HG03558 (cell line): Measurements from ENCODE around the gene SPDYE16.
"Not testable (repeated sequence)": the region's sequence is repeated elsewhere in the genome, so short reads cannot be mapped to it uniquely, and the experiment has no call there.

Experiments
- ATAC-seq: cut with Tn5 transposase; IDR thresholded peaks from one replicate; pipeline ENCODE4 v1.9.1; 2021; ENCODE audit warnings: moderate number of reproducible peaks; ENCODE audit not compliant: unreplicated experiment; ENCODE audit errors: extremely low read depth

SPDYE16 gene

DNA sequence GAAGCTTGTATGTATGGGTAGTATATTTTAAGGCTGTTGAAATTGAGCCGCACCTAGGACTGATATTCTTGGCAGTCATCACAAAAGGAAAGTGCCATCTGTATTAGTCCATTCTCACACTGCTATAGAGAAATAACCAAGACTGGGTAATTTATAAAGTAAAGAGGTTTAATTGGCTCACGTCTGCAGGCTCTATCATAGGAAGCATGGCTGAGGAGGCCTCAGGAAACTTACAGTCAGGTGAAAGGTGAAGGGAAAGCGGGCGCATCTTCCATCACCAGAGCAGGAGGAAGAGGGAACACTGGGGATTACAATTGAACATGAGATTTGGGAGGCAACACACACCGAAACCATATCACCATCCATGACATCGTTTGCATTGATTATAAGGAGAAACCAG, 8.9 kb upstream of the SPDYE16 start:
- ATAC-seq, result not testable (repeated sequence)

DNA sequence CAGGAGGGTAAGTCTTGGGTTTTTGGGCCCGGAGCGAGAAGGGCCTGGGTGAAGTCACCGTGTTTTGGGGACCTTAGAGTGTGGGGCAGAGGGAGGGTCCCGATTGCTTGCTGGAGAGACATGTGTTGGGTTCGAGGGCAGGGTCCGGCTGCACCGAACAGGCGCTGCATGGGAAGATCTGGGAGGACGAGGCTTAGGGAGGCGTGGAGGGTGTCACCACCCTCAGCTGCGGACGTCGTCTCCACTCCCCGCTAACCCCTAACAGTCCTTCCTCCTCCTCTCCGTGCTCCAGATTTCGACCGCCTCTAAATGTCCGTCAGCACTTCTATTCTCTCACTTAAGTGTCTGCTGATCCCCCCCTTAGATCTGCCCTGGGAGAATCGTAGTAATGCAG, 6.8 kb upstream of the SPDYE16 start:
- ATAC-seq, result not testable (repeated sequence)

DNA sequence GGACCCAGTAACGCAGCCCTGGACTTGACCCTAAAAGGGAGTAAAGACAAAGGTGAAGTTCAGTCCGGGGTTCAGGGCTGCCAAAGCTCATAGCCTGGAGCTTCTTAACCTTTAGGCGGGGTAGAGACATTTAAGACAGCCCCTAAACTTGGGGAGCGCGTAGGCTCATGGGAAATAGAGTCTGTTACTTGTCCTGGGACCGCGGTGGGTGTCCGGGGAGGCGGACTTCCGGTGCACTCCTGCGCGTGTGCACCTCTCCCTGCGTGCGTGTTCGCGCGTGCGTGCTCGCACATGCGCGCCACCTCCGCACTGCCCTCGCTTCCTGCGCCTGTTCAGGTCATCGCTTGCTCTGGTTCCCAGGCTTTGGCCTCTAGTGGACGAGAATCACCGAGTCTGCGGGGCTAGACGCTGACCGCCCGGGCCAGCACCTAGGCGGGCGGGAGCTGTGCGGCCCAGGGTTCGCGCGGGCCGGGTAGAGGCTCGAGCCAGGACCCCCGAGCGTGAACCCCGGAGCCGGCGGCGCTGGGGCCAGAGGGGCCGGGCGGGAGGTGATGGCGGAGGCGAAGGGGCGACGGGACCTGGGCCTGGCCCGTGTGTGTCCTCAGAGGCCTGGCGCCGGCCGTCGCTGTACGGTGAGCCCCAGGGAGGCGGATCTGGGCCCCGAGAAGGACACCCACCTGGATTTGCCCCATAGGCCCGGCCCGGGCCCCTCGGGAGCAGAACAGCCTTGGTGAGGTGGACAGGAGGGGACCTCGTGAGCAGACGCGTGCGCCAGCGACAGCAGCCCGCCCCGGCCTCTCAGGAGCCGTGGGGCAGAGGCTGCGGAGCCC, 6.1 kb upstream of the SPDYE16 start:
- ATAC-seq, result peak; percentile 99

DNA sequence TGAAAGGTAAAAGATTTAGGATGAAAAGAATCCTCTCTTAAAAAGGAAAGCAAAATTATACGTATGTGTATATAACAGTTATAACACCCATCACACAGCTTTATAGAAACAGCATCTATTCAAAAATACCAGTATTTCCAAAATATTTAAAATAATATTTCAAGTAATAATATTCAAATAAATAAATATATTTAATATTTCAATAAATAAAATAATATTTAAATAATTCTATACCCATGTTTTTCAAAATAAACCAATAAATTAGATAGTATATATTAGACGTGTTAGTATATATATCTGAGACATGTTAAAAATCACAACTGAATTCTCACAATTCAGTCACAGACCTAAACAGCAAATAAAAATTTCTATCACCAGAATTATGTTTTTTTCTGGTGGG, 11.5 kb downstream of the SPDYE16 start:
- ATAC-seq, result not testable (repeated sequence)

DNA sequence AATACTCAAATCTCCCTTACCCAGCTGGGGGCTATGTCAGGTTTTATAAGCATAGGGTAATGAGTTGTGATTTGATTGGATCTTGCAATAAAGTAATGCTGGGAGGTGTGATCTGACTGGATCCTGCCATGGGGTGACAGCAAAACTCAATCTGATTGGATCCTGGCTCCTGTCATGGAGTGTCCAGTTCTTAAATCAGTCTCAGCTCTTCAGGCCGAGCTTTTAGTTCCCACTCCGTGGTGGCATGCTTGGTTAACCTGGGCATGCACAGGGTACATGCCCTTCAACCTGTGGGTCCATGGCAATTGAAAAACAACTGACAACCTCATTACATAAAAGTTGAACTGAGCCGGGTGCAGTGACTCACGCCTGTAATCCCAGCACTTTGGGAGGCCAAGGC, 16.9 kb downstream of the SPDYE16 start:
- ATAC-seq, result not testable (repeated sequence)

DNA sequence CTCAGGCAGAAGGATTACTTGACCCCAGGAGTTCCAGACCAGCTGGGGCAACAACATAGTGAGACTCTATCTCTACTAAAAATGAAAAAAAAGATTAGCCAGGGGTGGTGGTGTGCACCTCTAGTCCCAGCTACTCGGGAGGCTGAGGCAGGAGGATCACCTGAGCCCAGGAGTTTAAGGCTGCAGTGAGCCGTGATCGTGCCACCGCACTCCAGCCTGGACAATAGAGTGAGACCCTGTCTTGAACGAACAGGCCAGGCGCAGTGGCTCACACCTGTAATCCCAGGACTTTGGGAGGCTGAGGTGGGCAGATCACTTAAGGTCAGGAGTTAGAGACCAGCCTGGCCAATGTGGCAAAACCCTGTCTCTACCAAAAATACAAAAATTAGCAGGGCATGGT, 26.2 kb downstream of the SPDYE16 start:
- ATAC-seq, result not testable (repeated sequence)

DNA sequence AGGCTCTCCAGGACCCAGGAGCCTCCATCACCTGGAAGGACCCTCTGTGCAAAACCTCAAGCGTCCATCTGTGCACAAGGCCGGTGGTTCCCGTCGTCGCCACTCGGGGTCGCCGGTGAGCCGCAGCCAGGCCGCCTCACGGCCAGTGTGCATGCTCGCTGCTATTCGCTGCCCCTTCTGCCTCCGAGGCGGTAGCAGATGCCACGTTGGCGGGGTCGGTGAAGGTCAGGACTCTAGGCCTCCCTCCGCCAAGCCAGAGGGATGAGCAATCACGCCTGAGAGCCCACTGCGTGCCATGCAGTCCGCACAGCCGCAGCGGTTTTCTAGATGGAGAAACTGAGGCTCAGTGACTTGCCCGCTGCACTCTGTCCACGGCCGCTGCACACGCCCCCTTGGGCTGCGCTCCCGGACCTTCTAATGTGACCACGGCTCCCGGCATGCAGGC, 27.1 kb downstream of the SPDYE16 start:
- ATAC-seq, result no peak

DNA sequence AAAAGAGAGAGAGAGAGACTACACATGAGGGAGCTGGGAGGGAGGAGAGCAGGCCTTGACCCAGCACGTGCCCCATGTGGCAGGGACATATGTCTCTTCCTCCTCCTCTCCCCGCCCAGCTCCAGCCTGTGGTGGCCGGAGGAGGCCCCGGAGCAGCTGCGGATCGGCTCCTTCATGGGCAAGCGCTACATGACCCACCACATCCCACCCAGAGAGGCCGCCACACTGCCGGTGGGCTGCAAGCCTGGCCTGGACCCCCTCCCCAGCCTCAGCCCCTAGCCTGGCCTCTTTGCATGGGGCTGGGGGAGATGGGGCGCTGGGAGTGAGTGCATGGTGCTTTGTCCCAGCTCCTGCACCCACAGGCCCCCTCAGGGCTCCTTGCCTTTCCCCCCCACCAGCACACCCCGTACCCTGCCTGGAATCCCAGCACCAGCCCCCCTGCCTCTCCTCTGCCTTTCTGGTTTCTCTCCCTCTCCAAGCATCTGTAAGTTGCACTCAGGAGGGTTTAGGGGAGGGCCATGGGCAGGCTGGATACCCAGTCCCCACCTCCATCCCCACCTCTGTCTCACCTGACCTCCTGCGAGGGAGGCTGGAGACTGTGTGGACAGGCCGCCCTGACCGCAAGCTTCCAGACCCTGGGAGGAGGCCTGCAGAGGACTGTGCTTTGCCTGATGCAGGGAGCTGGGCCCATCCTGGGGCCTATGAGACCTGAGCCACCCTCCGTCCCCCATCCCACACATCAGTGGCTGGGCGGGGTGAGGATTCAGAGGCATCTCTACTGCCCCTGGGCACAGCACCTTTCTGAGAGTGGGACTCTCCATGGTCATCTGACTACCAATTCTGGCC, 27.9 kb downstream of the SPDYE16 start:
- no peak for ATAC-seq

DNA sequence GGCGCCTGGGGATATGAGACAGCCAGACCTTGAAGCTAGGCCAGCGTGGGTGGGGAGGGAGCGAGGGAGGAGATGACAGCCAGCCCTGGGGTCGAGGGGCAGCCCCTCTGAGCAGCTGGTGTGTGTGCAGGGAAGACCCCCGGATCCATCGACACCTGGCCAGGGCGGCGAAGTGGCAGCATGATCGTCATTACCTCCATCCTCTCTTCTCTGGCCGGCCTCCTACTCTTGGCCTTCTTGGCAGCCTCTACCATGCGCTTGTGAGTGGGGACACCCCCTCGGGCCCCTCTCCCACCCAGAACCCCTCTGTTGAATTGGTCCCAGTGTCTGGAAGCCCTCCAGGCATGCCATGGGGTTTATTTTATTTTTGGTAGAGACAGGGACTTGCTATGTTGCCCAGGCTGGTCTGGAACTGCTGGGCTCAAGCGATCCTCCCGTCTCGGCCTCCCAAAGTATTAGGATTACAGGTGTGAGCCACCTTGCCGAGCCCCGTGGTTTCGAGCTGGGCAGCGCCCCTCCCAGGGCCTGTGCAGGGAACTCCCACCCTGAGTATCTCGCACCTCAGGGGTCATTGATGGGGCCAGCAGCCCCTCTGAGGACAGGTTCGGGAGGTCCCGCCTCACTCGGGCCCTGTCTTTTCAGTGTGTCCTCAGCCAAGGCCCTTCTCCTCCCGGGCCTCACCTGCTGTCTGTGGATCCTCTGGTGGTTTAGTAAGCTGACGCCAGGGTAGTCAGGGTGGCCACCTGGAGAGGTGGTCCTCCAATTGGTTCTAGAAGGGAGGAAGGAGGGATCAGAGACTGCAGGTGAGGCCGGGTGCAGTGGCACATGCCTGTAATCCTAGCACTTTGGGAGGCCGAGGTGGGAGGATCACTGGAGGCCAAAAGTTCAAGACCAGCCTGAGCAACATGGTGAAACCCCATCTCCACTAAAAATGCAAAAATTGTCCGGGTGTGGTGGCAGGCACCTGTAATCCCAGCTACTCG, 29.0 kb downstream of the SPDYE16 start:
- no peak for ATAC-seq

DNA sequence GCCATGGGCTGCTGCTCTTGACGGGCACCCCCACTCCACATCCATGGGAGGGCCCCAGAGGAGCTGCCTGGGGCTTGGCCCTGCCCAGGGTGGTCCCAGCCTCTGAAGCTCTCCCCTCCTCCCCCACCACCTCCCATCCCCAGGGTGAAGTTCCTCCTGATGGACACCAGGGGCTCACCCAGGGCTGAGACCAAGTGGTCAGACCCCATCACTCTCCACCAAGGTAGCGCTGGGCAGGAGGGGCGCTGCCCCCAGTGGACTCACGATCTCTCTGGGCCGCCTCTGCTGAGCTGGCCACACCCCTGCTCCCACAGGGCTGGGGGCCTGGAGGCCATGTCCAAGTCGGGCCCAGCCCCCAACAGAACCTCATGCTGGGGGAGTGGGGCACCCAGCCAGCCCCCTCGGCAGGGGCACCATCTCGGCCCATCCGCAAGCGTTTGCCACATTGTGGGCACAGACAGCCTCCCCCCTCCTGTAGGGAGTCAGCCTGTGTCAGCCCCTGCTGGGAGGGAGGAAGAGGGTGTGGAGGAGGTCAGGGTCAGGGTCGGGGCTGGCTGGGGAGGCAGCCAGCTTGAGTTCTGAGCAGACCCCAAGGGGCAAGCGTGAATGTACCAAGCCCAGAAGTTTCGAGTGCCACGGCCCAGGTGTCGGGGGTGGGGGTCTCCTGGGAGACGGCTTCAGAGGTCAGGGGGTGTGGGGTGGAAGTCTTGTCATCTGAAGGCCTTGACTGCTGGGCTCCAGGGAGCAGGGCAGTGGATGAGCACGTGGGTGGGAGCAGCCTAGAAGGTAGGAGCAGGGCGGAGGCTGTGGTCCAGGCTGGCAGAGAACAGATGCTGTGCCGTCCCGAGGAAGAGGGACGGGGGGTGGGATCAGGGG, 29.9 kb downstream of the SPDYE16 start:
- no peak for ATAC-seq

DNA sequence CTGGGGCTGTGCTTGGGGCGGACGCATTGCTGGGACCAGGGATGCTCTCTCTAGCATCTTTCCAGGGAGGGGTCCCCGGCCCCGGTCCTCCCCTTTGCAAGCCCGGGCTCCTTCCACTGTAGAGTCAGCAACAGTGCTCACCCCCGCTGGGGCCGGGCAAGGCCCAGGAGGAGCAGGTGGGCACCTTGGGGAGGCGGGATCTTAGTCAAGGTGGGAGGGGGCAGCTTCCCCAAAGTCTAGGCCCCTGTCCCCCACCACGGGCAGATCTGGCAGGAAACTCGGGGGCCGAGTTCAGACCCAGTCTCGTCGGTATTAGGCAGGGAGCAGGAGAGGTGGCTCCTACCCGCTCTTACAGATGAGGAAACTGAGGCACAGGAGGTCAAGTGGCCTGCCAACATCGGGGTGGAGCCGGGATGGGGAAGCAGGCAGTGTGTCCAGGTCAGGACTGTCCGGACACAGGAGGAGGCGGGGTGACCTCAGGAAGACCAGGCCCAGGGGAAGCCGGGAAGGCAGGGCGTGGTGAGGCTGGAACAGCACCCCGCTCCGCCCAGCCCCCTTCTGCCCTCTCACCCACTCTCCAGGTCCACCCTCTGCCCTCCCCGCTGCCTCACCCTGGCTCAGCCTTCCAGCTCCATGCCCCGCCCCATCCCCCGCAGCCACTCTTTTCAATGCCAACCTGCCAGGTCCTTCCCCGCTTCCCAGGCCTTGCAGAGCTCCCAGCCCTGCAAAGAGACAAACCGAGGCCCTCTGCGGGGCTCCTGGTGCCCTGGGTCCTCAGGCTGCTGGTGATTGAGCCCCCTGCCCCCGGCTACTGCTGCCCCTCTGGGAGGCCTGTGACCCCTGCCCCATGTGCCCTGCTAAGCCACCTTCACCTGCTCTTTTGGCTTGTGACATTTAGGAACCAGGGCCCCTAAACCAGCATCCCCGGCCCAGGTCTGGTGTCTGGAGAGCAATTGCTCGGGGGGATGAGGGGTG, 30.9 kb downstream of the SPDYE16 start:
- ATAC-seq, result not testable (repeated sequence)

DNA sequence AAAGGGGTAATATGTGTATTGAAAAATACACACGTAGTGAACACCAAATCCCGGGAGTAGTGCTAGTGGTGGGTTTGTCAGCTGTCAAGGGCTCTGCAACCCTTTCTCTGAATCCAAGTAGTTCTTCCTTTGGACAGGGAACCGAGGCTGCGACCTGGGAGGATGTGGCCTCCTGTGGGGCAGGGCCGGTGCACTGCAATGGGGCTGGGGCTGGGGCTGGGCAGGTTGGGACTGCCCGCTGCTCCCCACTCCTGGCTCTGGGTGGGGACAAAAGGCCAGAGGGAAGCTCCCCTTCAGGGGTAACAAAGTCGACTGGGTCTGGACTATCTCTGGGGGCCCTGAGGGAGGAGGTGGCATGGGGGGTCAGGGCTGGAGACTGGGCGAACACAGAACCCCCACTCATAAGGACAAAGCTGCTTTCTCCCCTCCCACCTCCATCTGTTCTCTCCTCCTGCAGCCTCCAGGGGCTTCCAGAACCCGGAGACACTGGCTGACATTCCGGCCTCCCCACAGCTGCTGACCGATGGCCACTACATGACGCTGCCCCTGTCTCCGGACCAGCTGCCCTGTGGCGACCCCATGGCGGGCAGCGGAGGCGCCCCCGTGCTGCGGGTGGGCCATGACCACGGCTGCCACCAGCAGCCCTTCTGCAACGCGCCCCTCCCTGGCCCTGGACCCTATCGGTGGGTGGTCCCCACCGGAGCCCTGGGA, 31.7 kb downstream of the SPDYE16 start:
- not testable (repeated sequence) for ATAC-seq

DNA sequence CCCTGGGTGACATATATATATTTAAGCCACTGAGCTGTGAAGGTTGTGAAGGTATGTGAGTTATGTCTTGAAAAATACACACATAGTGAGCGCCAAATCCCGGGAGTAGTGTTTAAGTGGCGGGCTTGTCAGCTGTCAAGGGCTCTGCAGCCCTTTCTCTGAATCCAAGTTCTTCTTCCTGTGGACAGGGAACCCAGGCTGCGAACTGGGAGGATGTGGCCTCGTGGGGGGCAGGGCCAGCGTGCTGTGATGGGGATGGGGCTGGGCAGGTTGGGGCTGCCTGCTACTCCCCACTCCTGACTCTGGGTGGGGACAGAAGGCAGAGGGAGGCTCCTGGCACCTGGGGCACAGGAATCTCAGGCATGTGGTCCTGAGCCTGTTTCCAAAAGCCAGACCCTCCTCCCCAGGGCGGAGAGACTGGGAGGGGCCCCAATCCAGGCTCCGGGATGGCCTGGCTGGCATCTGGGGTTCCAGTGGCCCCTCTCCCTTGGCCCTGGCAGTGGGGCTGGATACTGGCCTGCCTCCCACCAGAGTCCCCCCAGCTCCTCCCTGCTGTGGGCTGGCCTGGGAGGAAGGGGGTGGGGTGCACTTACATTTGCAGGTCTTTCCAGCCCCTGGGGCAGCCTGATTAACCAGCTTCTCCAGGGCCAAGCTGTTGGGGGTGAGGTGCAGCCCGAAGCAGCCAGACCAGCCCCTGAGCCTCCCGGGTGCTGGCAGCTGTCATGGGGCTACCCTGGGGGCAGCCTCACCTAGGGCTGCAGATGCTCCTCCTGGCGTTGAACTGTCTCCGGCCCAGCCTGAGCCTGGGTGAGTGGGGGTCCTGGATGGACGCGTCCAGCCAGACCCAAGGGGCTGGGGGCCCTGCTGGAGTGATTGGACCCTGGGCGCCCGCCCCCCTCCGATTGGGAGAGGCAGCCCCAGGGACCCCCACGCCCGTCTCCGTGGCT, 32.9 kb downstream of the SPDYE16 start, which contains the start of gene UPK3B:
Gene UPK3B, plus strand, starts transcription at position 622 of the 947 bp plus-strand sequence. Its CDS starts 101 bp downstream, at position 723.
- no peak for ATAC-seq

DNA sequence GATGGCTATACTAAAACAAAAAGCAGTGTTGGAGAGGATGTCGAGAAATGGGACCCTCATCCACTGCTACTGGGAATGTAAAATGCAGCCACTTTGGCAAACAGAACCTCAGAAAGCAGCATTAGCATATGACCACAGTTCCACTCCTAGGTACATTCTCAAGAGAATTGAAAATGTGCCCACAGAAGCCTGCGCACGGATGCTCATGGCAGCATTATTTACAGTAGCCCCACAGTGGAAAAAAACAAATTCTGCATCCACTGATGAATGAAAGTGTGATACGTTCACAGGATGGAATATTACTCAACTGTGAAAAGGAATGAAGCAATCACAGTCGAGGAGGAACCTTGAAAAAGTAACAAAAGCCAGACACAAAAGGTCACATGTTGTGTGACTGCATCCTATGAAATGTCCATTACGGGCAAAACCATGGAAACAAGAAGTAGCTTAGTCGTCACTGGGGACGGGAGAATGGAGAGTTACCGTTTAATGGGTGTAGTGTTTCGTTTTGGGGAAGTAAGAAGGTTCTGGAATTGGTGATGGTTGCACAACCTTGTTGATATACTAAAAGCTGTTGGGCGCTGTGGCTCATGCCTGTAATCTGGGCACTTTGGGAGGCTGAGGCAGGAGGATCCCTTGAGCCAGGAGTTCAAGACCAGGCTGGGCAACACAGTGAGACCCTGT, 35.2 kb downstream of the SPDYE16 start:
- ATAC-seq, result no peak

DNA sequence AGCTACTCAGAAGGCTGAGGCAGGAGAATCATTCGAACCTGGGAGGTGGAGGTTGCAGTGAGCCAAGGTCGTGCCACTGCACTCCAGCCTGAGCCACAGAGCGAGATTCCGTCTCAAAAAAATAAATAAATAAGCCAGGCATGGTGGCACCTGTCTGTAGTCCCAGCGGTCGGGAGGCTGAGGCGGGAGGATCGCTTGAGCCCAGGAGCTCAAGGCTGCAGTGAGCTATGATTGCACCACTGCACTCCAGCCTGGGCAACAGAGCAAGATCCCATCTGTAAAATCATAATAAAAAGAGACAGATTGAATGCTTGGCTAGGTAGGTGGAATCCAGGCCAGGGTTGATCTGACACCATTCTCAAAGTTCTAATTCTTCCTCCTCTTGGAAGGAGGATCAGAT, 36.5 kb downstream of the SPDYE16 start:
- not testable (repeated sequence) for ATAC-seq

DNA sequence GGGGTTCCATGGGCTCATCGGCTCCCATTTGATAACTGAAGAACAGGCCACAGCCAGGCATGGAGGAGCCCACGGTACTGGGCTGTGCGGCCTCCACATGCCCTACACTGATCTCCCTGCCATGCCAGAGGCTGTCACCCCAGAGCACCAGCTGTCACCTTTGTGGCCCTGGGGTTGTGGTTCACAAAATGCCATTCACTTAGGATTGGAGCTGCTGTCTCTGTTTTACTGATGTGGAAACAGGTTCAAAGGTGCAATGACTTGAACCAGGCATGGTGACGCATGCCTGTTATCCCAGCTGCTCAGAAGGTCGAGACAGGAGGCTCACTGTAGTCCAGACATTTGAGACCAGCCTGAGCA, 37.0 kb downstream of the SPDYE16 start:
- ATAC-seq, result no peak
